Panc1 (cell line): ENCODE results near the gene TBC1D21. TPM values are rescaled to one million over a fixed set of nuclear protein-coding genes. Genes with fewer than 3 reads are reported as not detected.

Experiments used
- ATAC-seq: fragments of 200-7000 bp; cut with Tn5 transposase; 2 replicates; pipeline ENCODE4 v1.9.1; 2020; ENCODE audit warnings: mild to moderate bottlenecking, moderate library complexity
- BruUV-seq: library from RNA; stranded (reverse); fragments of 400-500 nt; replicated peaks from 2 replicates; lab custom pipeline; 2021; lab: Mats Ljungman, UMichigan
- CTCF ChIA-PET: fragments of 300-600 bp; sonication (Branson Sonifier 250); formaldehyde crosslinking; loops from one replicate; lab custom pipeline; 2022; ENCODE audit warnings: antibody characterized with exemption; lab: Charles Lee
- POLR2A ChIA-PET: fragments of 300-600 bp; sonication (Branson Sonifier 250); formaldehyde crosslinking; loops from one replicate; lab custom pipeline; 2022; ENCODE audit warnings: antibody characterized with exemption; lab: Charles Lee
- DNase-seq: peaks from one replicate; pipeline ENCODE4 v3.0.0-alpha.2; 2010; ENCODE audit warnings: low read depth, low spot score
- H3K27ac ChIP-seq: 2 replicates; pipeline ENCODE4 v1.5.1; 2011; ENCODE audit warnings: mild to moderate bottlenecking, low read length, inconsistent platforms
- H3K27me3 ChIP-seq: fragments of 200-500 bp; sonication (Bioruptor generic); 2 replicates; pipeline ENCODE4 v1.6.0; 2014; ENCODE audit warnings: low read length, inconsistent platforms; ENCODE audit not compliant: control insufficient read depth, insufficient read depth
- H3K36me3 ChIP-seq: fragments of 200-500 bp; sonication (Bioruptor generic); 2 replicates; pipeline ENCODE4 v1.5.1; 2014; ENCODE audit warnings: inconsistent platforms, mild to moderate bottlenecking, low read length, moderate library complexity; ENCODE audit not compliant: control insufficient read depth, insufficient read depth
- H3K4me1 ChIP-seq: 2 replicates; pipeline ENCODE4 v1.5.1; 2011; ENCODE audit warnings: inconsistent platforms, mild to moderate bottlenecking, low read length, moderate library complexity; ENCODE audit not compliant: control insufficient read depth, insufficient read depth
- H3K4me3 ChIP-seq, 2 experiments: 2 replicates each; pipeline ENCODE4 v1.5.1; 2011 to 2012; ENCODE audit warnings: low read depth in 2 of 2, low read length in 2 of 2, mild to moderate bottlenecking in 2 of 2, inconsistent platforms in 1 of 2, moderate library complexity in 1 of 2
- H3K9me3 ChIP-seq: fragments of 200-500 bp; sonication (Bioruptor generic); 2 replicates; pipeline ENCODE4 v1.5.1; 2014; ENCODE audit warnings: low read depth, mild to moderate bottlenecking, inconsistent platforms, low read length, moderate library complexity; ENCODE audit not compliant: control insufficient read depth, insufficient read depth
- CTCF ChIP-seq: fragments of 450-650 bp; IDR thresholded peaks from 2 replicates; pipeline ENCODE4 v1.5.1; 2017; ENCODE audit warnings: mild to moderate bottlenecking
- POLR2AphosphoS5 ChIP-seq: IDR thresholded peaks from 2 replicates; pipeline ENCODE4 v1.6.1; 2012; ENCODE audit warnings: mild to moderate bottlenecking, low read depth, low read length, moderate library complexity
- REST ChIP-seq, 2 experiments: IDR thresholded peaks; 2 replicates each; pipeline ENCODE4 v1.6.1; 2011 to 2012; ENCODE audit warnings: low read depth in 2 of 2, control low read depth in 1 of 2, low read length in 1 of 2, mild to moderate bottlenecking in 1 of 2, moderate library complexity in 1 of 2; ENCODE audit not compliant: insufficient read depth in 1 of 2
- SIN3A ChIP-seq: IDR thresholded peaks from 2 replicates; pipeline ENCODE4 v1.6.1; 2012; ENCODE audit warnings: low read depth, mild to moderate bottlenecking, low read length, moderate library complexity, borderline replicate concordance; ENCODE audit not compliant: insufficient read depth
- TCF7L2 ChIP-seq: IDR thresholded peaks from 2 replicates; pipeline ENCODE4 v1.6.1; 2011; ENCODE audit warnings: mild to moderate bottlenecking, low read depth, low read length, inconsistent platforms
- in situ Hi-C: cut with HindIII; loops from 2 replicates; pipeline ENCODE4 v1.10.0; 2016; ENCODE audit warnings: low sequenced_read_pairs, low pct_unique_long_range_greater_than_20kb
- intact Hi-C: fragments of 100-400 bp; cut with micrococcal nuclease; formaldehyde crosslinking; loops from one replicate; pipeline ENCODE4 v1.10.0; 2022; ENCODE audit not compliant: unreplicated experiment
- total RNA-seq: library from RNA; stranded (reverse); gene quantifications from one replicate; pipeline ENCODE4 v1.2.1, GENCODE V29; 2021; ENCODE audit not compliant: unreplicated experiment

Gene TBC1D21
- total RNA-seq, 1 experiment from 2014 or later: not detected

- no peak overlapping the region for H3K27ac ChIP-seq
- ChIA-PET CTCF (interaction anchor here (0.5 kb wide), 1 partner anchor 246 kb away, joined by 5 read pairs; no protein-coding TSS in a partner anchor), POLR2A (no interaction called here)
- H3K4me1 ChIP-seq: peaks cover 9% of the 10 kb centered on the region
- H3K4me3 ChIP-seq: no peak overlapping the region
- in situ Hi-C loops: no loop called here
- H3K27me3 ChIP-seq: no peaks in the 10 kb centered on the region
- BruUV-seq: no TSS peak
- no peaks in the 10 kb centered on the region for H3K9me3 ChIP-seq
- no peaks in the 10 kb centered on the region for H3K36me3 ChIP-seq
- TF ChIP-seq SIN3A: no peak
- TF ChIP-seq POLR2AphosphoS5: no peak
- TF ChIP-seq REST (IDR thresholded peaks at IDR 0.05; ENCODE audit: insufficient read depth in 1 of 2, low read depth in 2 of 2, low read length in 1 of 2): no peak
- no peak for TF ChIP-seq CTCF
- no peak for TF ChIP-seq TCF7L2
- no peak for DNase-seq
- ATAC-seq: no peak
- intact Hi-C loops: no loop called here
Observed at GRCh38 chr15:73930790-73931281, 57.5 kb downstream of the TBC1D21 start.

GRCh38 chr15:73931441-73931840 is 58.1 kb downstream of the TBC1D21 start:
- in situ Hi-C loops (no loop called here), intact Hi-C loops (no loop called here)
- Histone ChIP-seq H3K27ac (no peak overlapping the region), H3K36me3 (no peaks in the 10 kb centered on the region), H3K4me1 (peaks cover 7% of the 10 kb centered on the region), H3K27me3 (no peaks in the 10 kb centered on the region), H3K4me3 (no peak overlapping the region), H3K9me3 (no peaks in the 10 kb centered on the region)
- TF ChIP-seq TCF7L2 (no peak), REST (IDR thresholded peaks at IDR 0.05; ENCODE audit: insufficient read depth in 1 of 2, low read depth in 2 of 2, low read length in 1 of 2) (no peak), SIN3A (no peak), CTCF (no peak), POLR2AphosphoS5 (no peak)
- ATAC-seq (no peak), DNase-seq (no peak)
- CTCF ChIA-PET: no interaction called here
- BruUV-seq: no TSS peak
- POLR2A ChIA-PET: no interaction called here
